NCI-H2171 (cell line): Measurements from ENCODE around the gene WDR5.

Experiments
- DNase-seq: peaks from one replicate; lab custom pipeline; 2025; lab: John Stamatoyannopoulos, UW

WDR5 gene

DNA sequence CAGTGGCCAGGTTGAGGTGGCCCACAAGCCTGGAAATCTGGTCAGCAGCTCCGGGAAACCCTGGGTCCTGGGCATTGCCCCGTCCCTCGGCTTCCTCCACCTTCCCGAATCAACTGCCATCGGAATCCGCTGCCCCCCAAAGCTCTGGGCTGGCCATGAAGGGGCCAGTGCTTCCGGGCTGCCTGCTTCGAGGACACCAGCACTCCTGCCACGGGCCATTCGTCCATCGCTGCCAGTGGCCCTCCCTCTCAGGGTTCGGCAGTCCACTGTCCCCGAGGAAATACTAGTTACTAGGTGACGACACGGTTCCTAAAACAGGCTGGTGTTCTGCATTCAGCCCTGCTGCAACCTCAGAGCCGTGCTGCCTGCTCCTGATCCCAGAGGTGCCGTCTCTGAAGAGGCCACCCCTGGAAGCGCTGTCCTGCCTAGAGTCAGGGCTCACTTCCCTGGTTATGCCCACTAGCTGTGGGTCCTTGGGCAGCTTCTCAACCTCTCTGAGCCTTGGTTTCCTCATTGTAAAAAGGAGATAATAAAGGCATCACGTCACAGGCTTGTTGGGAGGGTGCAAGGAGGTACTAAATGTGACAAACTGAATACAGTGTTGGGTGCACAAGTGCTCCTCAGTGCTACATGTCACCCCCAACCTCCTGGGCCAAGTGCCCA lies 3.5 kb upstream of the WDR5 start:
- DNase-seq = no peak

DNA sequence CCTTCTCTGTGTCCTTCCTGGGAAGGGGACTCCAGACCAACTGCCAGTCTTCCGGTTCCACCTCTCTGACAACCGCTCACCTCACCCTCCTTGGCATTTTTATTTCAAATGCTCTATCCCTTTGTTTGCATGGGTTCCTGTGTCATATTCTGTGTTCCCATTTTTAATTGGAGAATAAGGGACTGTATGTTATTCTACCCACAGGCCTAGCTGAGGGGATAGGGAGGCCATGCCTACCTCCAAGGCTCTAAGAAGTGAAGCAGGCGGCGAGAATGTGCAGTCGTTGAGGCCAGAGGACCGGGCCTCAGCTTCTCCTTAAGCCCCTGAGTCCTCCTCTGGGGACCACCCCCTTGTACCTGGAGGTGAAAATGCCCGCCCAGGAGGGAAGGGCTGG lies 936 bp upstream of the WDR5 start:
- no peak for DNase-seq

DNA sequence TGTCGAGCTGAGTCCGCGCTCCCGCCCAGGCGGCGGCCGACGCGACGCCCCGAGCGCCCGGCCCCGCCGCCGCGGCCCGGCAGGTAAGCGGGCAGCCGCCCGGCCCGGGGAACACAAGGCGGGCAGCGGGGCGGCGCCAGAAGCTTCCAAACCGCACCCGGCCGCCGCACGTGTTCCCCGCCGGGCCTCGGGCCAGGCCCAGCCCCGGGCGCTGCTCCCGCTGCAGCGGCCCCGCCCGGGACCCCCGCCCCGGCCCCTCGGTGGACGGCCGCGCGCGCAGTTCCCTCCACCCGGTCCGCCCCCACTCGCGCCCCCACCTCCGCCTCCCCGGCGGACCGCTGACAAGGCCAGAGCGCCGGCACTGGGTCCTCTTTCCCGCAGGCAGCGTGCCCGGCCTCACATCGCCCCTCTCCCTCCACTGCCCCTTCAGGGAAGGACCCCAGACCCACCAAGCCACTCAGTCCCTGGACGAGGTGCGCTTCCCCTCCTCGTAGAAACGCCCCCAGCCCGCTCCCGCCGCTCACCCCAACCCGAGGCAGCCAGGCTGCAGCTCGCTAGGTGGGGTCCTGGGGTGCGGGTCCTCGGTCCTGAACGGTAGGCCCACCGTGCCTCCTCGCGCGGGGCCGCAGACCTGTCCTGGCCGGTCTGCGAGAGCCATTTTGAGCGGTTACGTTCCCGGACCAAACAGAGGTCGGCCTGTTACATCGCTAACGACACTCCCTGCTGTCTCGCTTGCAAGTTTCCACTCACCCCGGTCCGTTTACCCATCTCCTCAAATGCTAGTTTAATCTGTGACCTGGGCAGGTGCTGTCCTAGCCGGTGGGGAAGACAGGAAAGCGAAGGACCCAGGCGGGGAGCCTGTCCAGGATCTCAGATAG lies 475 bp downstream of the WDR5 start:
- peak; percentile 19 for DNase-seq

- no peak for DNase-seq
Measured at GRCh38 chr9:134136996-134137299, 1.1 kb downstream of the WDR5 start.

GRCh38 chr9:134138292-134138691 lies 2.4 kb downstream of the WDR5 start:
- DNase-seq = no peak

DNA sequence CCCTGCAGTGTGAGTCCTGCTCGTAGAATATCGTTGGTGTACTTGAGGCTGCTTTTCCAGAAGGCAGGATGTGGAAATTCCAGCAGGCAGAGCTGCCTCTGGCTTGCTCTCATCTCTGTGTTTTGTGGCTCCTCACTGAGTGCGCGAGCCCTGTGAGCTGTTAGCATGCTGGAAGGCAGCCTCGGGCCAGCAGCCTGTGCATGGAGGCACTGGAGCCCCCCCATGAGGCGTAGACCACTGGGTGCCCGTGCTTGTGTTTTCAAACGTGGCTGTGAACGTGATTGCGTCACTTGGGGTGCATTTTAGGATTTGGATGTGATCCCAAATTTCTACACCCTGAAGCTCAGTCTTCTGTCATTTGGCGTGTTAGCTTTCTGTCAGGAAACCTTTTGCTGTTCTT lies 3.2 kb downstream of the WDR5 start:
- no peak for DNase-seq

GRCh38 chr9:134141906-134142305 lies 6.0 kb downstream of the WDR5 start:
- DNase-seq = no peak

DNA sequence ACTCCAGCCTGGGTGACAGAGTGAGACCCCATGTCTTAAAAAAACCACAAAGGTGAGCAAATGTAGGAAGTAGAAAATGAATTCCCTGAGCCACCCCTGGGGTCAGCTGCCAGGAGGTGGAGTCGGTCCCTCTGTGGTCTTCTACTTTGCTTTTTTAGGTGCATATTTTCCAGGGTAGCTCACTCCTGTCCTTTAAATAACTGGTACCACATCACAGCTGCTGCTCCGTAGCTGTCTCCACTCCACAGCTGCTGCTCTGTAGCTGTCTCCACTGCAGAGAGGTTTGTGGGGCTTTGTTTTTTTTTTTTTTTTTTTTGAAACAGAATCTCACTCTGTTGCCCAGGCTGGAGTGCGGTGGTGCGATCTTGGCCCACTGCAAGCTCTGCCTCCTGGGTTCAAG lies 8.9 kb downstream of the WDR5 start:
- no peak for DNase-seq

- no peak for DNase-seq
Measured at GRCh38 chr9:134145262-134145661, 9.4 kb downstream of the WDR5 start.

DNA sequence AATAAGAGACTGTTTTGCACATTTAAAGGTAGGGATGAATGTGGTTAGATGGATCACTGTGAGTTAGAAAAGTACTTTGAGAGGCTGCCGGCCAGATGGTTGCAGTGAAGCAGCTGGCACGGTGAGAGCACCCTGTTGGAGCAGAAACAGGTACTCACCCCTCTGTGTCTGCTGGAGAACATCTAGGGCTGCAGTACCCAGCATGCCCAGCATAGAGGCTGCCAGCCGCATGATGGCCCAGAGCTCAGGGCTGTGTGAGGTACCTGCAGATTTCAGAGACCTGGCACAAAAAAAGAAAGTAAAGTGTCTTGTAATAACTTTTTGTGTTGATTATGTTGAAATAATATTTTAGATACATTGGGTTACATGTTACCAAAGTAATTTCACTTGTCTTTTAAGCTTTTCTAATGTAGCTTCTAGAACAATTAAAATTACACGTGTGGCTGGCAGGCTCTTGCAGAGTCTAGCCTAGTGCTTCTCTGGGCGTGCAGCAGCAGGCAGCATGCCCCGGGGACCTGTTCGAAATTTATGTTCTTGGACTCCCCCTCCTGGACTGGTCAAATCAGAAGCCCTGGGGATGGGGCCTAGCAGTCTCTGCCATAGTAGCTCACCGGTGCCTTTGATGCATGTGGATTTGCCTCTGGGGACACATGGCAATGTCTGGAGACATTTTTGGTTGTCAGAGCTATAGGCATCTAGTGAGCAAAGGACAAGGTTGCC lies 11.1 kb downstream of the WDR5 start:
- peak; percentile 51 for DNase-seq

DNA sequence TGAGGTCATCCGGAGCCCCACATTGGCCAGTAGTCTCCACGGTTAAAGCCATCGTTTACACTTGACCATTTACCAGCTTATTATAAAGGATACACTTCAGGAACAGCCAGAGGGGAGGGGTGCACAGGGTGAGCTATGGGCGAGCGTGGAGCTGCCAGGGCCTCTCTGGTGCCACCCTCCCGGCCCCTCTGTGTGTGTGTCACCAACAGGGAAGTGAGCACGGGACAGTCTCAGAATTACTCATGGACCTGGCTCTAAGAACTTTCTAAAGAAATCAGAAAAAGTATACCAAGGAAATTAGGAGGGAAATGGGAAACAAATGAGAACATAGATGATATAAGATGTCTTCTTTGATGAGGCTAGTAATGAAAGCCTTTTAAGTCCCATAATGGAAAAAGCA lies 13.5 kb downstream of the WDR5 start:
- DNase-seq = no peak

- no peak for DNase-seq
Measured at GRCh38 chr9:134150557-134151214, 14.8 kb downstream of the WDR5 start.

DNA sequence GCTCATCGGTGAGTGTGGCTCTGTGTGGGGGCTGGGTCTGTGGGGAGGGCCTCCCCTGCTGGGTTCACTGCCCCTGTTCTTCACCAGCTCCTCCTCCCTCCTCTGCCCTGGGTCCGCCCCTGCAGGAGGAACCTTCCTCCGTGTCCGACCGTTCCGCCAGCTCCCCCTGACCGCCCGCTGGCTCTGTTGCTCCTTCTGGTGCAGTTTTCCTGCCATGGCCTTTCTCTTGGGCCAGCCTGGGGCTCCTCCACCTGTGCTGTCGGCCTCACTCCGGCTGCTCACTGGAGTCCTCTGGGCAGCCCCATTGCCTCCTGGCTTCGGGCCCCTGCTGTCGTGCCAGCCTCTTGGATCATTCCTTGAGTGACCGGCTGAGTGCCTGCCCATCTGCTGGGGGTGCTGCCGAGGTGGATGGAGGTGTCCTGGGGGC lies 16.2 kb downstream of the WDR5 start:
- no peak for DNase-seq

DNA sequence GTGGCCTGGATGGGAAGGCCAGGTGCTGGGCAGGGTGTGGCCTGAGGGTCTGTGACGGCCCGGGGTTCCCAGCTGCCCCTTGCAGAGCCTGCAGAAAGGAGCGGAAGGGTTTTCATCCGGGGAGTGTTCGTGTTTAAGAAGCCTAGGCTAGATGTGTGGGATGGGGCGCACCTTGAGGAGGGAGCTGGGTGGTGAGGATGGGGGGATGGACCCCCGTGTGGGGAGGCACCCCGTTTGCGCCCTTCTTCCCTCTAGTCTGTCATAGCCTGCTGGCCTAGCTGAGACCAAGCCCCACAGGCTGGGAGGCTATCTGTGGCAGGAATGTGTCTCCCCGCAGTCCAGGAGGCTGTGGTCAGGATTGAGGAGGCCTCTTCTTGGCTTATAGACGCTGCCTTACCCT lies 16.6 kb downstream of the WDR5 start:
- no peak for DNase-seq

- no peak for DNase-seq
Measured at GRCh38 chr9:134153450-134153849, 17.6 kb downstream of the WDR5 start.

- DNase-seq = no peak
Measured at GRCh38 chr9:134154262-134154701, 18.4 kb downstream of the WDR5 start.

DNA sequence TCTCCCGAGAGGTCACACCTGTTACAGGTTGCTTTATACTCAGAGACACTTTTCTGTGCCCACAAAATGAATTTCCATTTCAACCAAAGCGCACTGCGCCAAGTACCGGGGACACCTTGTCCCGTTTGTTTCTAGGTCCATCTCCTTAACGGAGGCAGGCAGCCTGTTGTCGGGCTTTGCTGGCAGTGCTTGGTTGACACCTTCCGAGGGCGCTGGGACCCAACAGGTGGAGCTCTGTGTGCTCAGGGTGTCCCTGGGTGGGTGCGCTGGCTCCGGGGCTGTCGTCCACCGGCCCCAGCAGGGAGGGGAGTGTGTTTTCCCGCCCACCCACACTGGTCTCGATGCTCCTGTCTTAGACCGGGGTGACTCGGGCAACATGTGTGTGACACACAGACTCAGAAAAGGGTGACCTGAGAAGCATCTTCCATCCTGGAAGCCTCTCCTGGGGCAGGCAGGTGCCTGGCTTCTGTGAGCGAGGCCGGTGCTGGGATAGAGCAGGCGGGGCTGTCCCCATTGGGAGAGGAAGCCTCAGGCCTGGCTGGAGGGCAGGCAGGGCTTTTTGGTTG lies 20.0 kb downstream of the WDR5 start:
- DNase-seq = no peak

GRCh38 chr9:134156564-134157377 lies 20.9 kb downstream of the WDR5 start:
- DNase-seq = no peak

- DNase-seq = no peak
Measured at GRCh38 chr9:134157378-134157885, 21.6 kb downstream of the WDR5 start.

DNA sequence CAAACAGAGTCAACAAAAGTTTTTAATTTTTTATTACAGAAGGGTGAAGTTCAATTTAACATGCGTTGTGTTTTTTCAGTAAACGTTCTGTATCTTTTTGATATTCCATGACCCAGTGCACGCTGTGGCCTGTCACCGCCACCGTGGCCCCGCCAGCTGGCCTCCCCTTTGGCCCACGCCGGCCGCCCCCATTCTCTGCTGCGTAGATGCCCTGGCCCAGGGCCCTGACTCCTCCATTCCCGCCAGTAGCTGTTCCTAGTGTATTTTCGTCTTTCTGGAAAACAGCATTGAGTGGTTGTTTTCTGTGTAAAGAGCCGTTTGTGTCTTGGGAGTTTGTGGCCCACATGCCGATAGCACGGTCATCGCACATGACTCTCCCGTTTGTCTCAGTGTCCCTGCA lies 22.4 kb downstream of the WDR5 start:
- DNase-seq = no peak

GRCh38 chr9:134158753-134159392 lies 23.0 kb downstream of the WDR5 start:
- DNase-seq = peak; percentile 98
